GM12801 (cell line): ENCODE results near the gene WNT5B.

ENCODE experiments used
- TF ChIP-seq, protein P1 (sequence below): IDR thresholded peaks from one replicate; pipeline ENCODE4 v1.5.1; 2011; ENCODE audit warnings: control low read depth; ENCODE audit not compliant: insufficient read length; ENCODE audit errors: extremely low read depth

The WNT5B gene

GRCh38 chr12:1605129-1606020, 23.7 kb upstream of the WNT5B start:
- TF ChIP-seq, protein P1, sequence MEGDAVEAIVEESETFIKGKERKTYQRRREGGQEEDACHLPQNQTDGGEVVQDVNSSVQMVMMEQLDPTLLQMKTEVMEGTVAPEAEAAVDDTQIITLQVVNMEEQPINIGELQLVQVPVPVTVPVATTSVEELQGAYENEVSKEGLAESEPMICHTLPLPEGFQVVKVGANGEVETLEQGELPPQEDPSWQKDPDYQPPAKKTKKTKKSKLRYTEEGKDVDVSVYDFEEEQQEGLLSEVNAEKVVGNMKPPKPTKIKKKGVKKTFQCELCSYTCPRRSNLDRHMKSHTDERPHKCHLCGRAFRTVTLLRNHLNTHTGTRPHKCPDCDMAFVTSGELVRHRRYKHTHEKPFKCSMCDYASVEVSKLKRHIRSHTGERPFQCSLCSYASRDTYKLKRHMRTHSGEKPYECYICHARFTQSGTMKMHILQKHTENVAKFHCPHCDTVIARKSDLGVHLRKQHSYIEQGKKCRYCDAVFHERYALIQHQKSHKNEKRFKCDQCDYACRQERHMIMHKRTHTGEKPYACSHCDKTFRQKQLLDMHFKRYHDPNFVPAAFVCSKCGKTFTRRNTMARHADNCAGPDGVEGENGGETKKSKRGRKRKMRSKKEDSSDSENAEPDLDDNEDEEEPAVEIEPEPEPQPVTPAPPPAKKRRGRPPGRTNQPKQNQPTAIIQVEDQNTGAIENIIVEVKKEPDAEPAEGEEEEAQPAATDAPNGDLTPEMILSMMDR = peak; percentile 50

DNA sequence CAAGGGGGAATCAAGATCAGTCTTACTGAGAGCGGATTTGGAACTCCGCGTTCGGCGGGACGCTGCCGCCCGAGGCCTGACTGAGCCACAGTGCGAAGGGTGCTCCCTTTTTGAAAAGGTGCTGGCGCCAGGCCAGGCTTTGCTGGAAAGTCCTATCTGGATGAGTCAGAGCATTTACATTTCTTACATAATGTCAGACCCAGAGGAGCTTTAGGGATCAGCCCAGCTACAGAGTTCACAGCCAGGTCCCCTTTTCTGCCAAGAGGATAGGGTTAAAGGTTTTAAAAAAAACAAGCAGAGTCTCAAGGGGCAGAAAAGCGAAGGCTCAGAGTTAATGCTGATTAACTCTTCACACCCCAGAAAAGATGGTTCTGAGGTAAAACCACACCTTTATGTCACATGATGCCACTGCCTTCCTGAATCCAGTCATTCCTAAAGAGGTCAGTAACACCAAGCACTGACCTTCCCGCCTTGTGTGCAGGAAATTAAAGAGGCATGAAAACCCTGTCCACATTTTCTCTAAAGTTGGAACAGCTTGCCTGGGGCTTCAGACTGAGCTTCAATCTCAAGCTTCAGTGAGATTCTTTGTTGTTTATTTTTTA, 22.9 kb upstream of the WNT5B start:
- TF ChIP-seq, protein P1 = no peak

- TF ChIP-seq, protein P1 = no peak
These were observed 20.9 kb upstream of the WNT5B start for GRCh38 chr12:1607940-1608712.

DNA sequence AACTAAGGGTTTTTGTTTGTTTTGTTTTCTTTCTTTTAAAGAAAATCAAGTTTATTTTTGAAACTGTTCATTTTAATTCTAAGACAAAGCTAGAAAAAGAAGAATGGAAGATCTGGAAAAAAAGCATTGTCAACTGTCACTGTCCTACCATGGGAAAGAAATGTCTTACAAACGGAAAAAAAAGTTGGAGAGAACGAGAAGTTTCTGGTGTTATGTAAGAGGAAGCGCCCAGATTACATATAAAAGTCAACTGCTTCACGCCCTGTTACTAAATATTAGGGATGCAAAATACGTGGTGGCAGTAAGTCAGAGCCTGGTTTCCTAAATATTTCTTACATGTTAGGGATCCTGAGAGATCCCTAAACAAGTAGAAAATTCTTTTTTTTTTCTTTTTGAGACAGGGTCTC, 20.3 kb upstream of the WNT5B start:
- TF ChIP-seq, protein P1 = no peak

- TF ChIP-seq, protein P1 = no peak
These were observed 18.9 kb upstream of the WNT5B start for GRCh38 chr12:1610072-1610643.

- TF ChIP-seq, protein P1 = no peak
These were observed 17.0 kb upstream of the WNT5B start for GRCh38 chr12:1611803-1612572.
